ENCODE data around the gene HSP90B1. TPM values are rescaled to one million over a fixed set of nuclear protein-coding genes. Genes with fewer than 3 reads are reported as not detected.

Gene HSP90B1
- total and polyA plus RNA-seq, 2 of the 13 experiments (the other 11 are each of a cell fraction or from before 2014, with no cell fraction given), result 800 to 954 TPM

GRCh38 chr12:103929046-103929783, 995 bp upstream of the HSP90B1 start (continued):
- TF ChIP-seq NR2F6 (IDR thresholded peaks at IDR 0.05) (no peak; the same call in 1 of the 2 replicates), NR2F6 (CRISPR knock-in tag; IDR thresholded peaks at IDR 0.05) (no peak), TBX3 (IDR thresholded peaks at IDR 0.05; ENCODE audit: borderline replicate concordance) (no peak), EED (CRISPR knock-in tag; IDR thresholded peaks at IDR 0.05) (no peak), SMC3 (IDR thresholded peaks at IDR 0.05; ENCODE audit: low read length) (no peak), CEBPG (CRISPR knock-in tag; IDR thresholded peaks at IDR 0.05) (no peak), MXD4 (CRISPR knock-in tag; IDR thresholded peaks at IDR 0.05) (peak; percentile 74), TAF15 (IDR thresholded peaks at IDR 0.05; ENCODE audit: low read depth, low read length, poor library complexity, severe bottlenecking) (no peak), FOXK2 (IDR thresholded peaks at IDR 0.05) (no peak), HNRNPUL1 (IDR thresholded peaks at IDR 0.05; ENCODE audit: low read depth, low read length) (no peak), SRF (IDR thresholded peaks at IDR 0.05; ENCODE audit: low read depth, low read length) (no peak), ZNF343 (CRISPR knock-in tag; IDR thresholded peaks at IDR 0.05) (peak; percentile 77; the same call in 1 of the 2 replicates), ZNF574 (CRISPR knock-in tag; IDR thresholded peaks at IDR 0.05) (peak; percentile 82), TBP (CRISPR knock-in tag; IDR thresholded peaks at IDR 0.05) (no peak), HOXA5 (CRISPR knock-in tag; IDR thresholded peaks at IDR 0.05) (no peak), KLF16 (CRISPR knock-in tag; IDR thresholded peaks at IDR 0.05) (peak in 1 of 2 experiments; percentile 14; a peak in 1 of 4 replicates)
- TF ChIP-seq, protein P1, sequence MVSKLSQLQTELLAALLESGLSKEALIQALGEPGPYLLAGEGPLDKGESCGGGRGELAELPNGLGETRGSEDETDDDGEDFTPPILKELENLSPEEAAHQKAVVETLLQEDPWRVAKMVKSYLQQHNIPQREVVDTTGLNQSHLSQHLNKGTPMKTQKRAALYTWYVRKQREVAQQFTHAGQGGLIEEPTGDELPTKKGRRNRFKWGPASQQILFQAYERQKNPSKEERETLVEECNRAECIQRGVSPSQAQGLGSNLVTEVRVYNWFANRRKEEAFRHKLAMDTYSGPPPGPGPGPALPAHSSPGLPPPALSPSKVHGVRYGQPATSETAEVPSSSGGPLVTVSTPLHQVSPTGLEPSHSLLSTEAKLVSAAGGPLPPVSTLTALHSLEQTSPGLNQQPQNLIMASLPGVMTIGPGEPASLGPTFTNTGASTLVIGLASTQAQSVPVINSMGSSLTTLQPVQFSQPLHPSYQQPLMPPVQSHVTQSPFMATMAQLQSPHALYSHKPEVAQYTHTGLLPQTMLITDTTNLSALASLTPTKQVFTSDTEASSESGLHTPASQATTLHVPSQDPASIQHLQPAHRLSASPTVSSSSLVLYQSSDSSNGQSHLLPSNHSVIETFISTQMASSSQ (IDR thresholded peaks at IDR 0.05; ENCODE audit: low read depth), result no peak
- TF ChIP-seq, protein P1 (CRISPR knock-in tag; IDR thresholded peaks at IDR 0.05; ENCODE audit: borderline replicate concordance), result 0 out of 2 replicates have a peak, but pooled peaks have one; percentile 24
- TF ChIP-seq, protein P2, sequence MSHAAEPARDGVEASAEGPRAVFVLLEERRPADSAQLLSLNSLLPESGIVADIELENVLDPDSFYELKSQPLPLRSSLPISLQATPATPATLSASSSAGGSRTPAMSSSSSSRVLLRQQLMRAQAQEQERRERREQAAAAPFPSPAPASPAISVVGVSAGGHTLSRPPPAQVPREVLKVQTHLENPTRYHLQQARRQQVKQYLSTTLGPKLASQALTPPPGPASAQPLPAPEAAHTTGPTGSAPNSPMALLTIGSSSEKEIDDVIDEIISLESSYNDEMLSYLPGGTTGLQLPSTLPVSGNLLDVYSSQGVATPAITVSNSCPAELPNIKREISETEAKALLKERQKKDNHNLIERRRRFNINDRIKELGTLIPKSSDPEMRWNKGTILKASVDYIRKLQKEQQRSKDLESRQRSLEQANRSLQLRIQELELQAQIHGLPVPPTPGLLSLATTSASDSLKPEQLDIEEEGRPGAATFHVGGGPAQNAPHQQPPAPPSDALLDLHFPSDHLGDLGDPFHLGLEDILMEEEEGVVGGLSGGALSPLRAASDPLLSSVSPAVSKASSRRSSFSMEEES (CRISPR knock-in tag; IDR thresholded peaks at IDR 0.05), result peak; percentile 46; the same call in 1 of the 2 replicates
- TF ChIP-seq, protein P3, sequence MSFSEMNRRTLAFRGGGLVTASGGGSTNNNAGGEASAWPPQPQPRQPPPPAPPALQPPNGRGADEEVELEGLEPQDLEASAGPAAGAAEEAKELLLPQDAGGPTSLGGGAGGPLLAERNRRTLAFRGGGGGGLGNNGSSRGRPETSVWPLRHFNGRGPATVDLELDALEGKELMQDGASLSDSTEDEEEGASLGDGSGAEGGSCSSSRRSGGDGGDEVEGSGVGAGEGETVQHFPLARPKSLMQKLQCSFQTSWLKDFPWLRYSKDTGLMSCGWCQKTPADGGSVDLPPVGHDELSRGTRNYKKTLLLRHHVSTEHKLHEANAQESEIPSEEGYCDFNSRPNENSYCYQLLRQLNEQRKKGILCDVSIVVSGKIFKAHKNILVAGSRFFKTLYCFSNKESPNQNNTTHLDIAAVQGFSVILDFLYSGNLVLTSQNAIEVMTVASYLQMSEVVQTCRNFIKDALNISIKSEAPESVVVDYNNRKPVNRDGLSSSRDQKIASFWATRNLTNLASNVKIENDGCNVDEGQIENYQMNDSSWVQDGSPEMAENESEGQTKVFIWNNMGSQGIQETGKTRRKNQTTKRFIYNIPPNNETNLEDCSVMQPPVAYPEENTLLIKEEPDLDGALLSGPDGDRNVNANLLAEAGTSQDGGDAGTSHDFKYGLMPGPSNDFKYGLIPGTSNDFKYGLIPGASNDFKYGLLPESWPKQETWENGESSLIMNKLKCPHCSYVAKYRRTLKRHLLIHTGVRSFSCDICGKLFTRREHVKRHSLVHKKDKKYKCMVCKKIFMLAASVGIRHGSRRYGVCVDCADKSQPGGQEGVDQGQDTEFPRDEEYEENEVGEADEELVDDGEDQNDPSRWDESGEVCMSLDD (CRISPR knock-in tag; IDR thresholded peaks at IDR 0.05; ENCODE audit: borderline replicate concordance), result peak; percentile 74; the same call in 1 of the 2 replicates
